SK-N-MC (cell line): ENCODE results near the gene REL.
"Not testable (repeated sequence)": the region's sequence is repeated elsewhere in the genome, so short reads cannot be mapped to it uniquely, and the experiment has no call there.

Experiments
- DNase-seq: peaks from one replicate; pipeline ENCODE4 v3.0.0-alpha.2; 2011; ENCODE audit warnings: low read depth, low spot score
- H3K27ac ChIP-seq: fragments of 200-600 bp; sonication (generic); 2 replicates; pipeline ENCODE4 v1.5.1; 2016; ENCODE audit warnings: mixed run types
- H3K36me3 ChIP-seq: fragments of 200-600 bp; sonication (generic); 2 replicates; pipeline ENCODE4 v1.6.1; 2017; ENCODE audit warnings: antibody characterized with exemption, low read length, mixed read lengths; ENCODE audit not compliant: insufficient read depth
- H3K4me3 ChIP-seq: fragments of 200-600 bp; sonication (generic); 2 replicates; pipeline ENCODE4 v1.5.1; 2016
- H3K9ac ChIP-seq: fragments of 200-600 bp; sonication (generic); 2 replicates; pipeline ENCODE4 v1.8.0; 2017; ENCODE audit warnings: mixed run types, mixed read lengths; ENCODE audit not compliant: insufficient read length
- H3K9me3 ChIP-seq: fragments of 200-600 bp; sonication (generic); 2 replicates; pipeline ENCODE4 v1.6.1; 2017; ENCODE audit warnings: low read depth, mild to moderate bottlenecking, antibody characterized with exemption, low read length, moderate library complexity, mixed read lengths
- EZH2 ChIP-seq: fragments of 200-600 bp; sonication (generic); IDR thresholded peaks from one replicate; pipeline ENCODE4 v1.6.1; 2017; ENCODE audit warnings: antibody characterized with exemption
- FOXP2 ChIP-seq: optimal IDR thresholded peaks from 2 replicates; pipeline ENCODE3; 2011; ENCODE audit warnings: mild to moderate bottlenecking, moderate library complexity; ENCODE audit not compliant: insufficient read depth; ENCODE audit errors: extremely low read length, control extremely low read depth
- POLR2AphosphoS5 ChIP-seq: IDR thresholded peaks from 2 replicates; pipeline ENCODE4 v1.6.1; 2012; ENCODE audit warnings: mild to moderate bottlenecking, low read depth, low read length, borderline replicate concordance

Gene REL

GRCh38 chr2:60890393-60890707 is 9.0 kb downstream of the REL start:
- TF ChIP-seq POLR2AphosphoS5 (no peak), EZH2 (no peak), FOXP2 (no peak)
- DNase-seq = no peak
- Histone ChIP-seq H3K36me3 (peaks cover 17% of the 10 kb centered on the region), H3K9ac (no peak overlapping the region), H3K9me3 (no peaks in the 10 kb centered on the region), H3K4me3 (no peak overlapping the region), H3K27ac (no peak overlapping the region)

GRCh38 chr2:60891180-60891579 is 9.8 kb downstream of the REL start:
- no peak overlapping the region for H3K27ac ChIP-seq
- H3K9me3 ChIP-seq = no peaks in the 10 kb centered on the region
- H3K4me3 ChIP-seq = no peak overlapping the region
- H3K9ac ChIP-seq = no peak overlapping the region
- DNase-seq = no peak
- peaks cover 23% of the 10 kb centered on the region for H3K36me3 ChIP-seq
- TF ChIP-seq FOXP2 = no peak
- no peak for TF ChIP-seq POLR2AphosphoS5
- TF ChIP-seq EZH2 = no peak

GRCh38 chr2:60898567-60898966 is 17.2 kb downstream of the REL start:
- no peak overlapping the region for H3K27ac ChIP-seq
- TF ChIP-seq POLR2AphosphoS5 (no peak), FOXP2 (no peak), EZH2 (no peak)
- no peak overlapping the region for H3K9ac ChIP-seq
- no peak for DNase-seq
- H3K36me3 ChIP-seq = peaks cover 29% of the 10 kb centered on the region
- no peaks in the 10 kb centered on the region for H3K9me3 ChIP-seq
- H3K4me3 ChIP-seq = no peak overlapping the region

GRCh38 chr2:60899230-60899891 is 18.0 kb downstream of the REL start:
- DNase-seq = no peak
- Histone ChIP-seq H3K9me3 (no peaks in the 10 kb centered on the region), H3K9ac (no peak overlapping the region), H3K27ac (no peak overlapping the region), H3K4me3 (no peak overlapping the region), H3K36me3 (peaks cover 25% of the 10 kb centered on the region)
- TF ChIP-seq FOXP2 (no peak), POLR2AphosphoS5 (no peak), EZH2 (no peak)

GRCh38 chr2:60899892-60900249 is 18.5 kb downstream of the REL start:
- no peak overlapping the region for H3K27ac ChIP-seq

GRCh38 chr2:60901296-60901695 is 19.9 kb downstream of the REL start:
- not testable (repeated sequence) for DNase-seq, H3K27ac ChIP-seq, H3K9ac ChIP-seq, H3K4me3 ChIP-seq, H3K9me3 ChIP-seq
- peaks cover 15% of the 10 kb centered on the region for H3K36me3 ChIP-seq

More at GRCh38 chr2:60899892-60900249, 18.5 kb downstream of the REL start:
- Histone ChIP-seq H3K36me3 (peaks cover 24% of the 10 kb centered on the region), H3K9me3 (no peaks in the 10 kb centered on the region), H3K9ac (no peak overlapping the region), H3K4me3 (no peak overlapping the region)
- TF ChIP-seq FOXP2 (no peak), POLR2AphosphoS5 (no peak), EZH2 (no peak)
- no peak for DNase-seq

- H3K4me3 ChIP-seq, H3K36me3 ChIP-seq, DNase-seq, H3K9ac ChIP-seq, H3K27ac ChIP-seq, H3K9me3 ChIP-seq: not testable (repeated sequence)
These were observed 24.5 kb downstream of the REL start for GRCh38 chr2:60905867-60906266.

GRCh38 chr2:60906395-60906794 is 25.0 kb downstream of the REL start:
- no peak for TF ChIP-seq FOXP2
- TF ChIP-seq EZH2 = no peak
- TF ChIP-seq POLR2AphosphoS5 = no peak
- no peak for DNase-seq
- Histone ChIP-seq H3K36me3 (peaks cover 2% of the 10 kb centered on the region; the same call in 1 of the 2 replicates), H3K9ac (no peak overlapping the region), H3K27ac (no peak overlapping the region), H3K9me3 (no peaks in the 10 kb centered on the region), H3K4me3 (no peak overlapping the region)

- DNase-seq = no peak
- H3K9me3 ChIP-seq = no peaks in the 10 kb centered on the region
- TF ChIP-seq EZH2 (no peak), FOXP2 (no peak), POLR2AphosphoS5 (no peak)
- H3K9ac ChIP-seq = no peak overlapping the region
- no peak overlapping the region for H3K27ac ChIP-seq
- H3K4me3 ChIP-seq = no peak overlapping the region
- peaks cover 2% of the 10 kb centered on the region; the same call in 1 of the 2 replicates for H3K36me3 ChIP-seq
These were observed 26.0 kb downstream of the REL start for GRCh38 chr2:60907329-60907728.
